ES-I3 (cell line): Measurements from ENCODE around the gene C1QTNF1.
"Not testable (repeated sequence)": the region's sequence is repeated elsewhere in the genome, so short reads cannot be mapped to it uniquely, and the experiment has no call there.

ENCODE experiments used
- H3K36me3 ChIP-seq: 2 replicates; pipeline ENCODE4 v1.6.1; 2013; ENCODE audit warnings: mild to moderate bottlenecking, low read length, control low read depth, moderate library complexity; ENCODE audit not compliant: insufficient read depth
- H3K4me1 ChIP-seq: 2 replicates; pipeline ENCODE4 v1.6.1; 2013; ENCODE audit warnings: mild to moderate bottlenecking, control low read depth, low read length; ENCODE audit not compliant: insufficient read depth
- H3K9ac ChIP-seq: 2 replicates; pipeline ENCODE4 v1.6.1; 2013; ENCODE audit warnings: low read depth, mild to moderate bottlenecking, low read length, moderate library complexity
- H3K9me3 ChIP-seq: 2 replicates; pipeline ENCODE4 v1.6.1; 2013; ENCODE audit warnings: mild to moderate bottlenecking, low read length, moderate library complexity; ENCODE audit not compliant: control insufficient read depth, insufficient read depth

The C1QTNF1 gene

DNA sequence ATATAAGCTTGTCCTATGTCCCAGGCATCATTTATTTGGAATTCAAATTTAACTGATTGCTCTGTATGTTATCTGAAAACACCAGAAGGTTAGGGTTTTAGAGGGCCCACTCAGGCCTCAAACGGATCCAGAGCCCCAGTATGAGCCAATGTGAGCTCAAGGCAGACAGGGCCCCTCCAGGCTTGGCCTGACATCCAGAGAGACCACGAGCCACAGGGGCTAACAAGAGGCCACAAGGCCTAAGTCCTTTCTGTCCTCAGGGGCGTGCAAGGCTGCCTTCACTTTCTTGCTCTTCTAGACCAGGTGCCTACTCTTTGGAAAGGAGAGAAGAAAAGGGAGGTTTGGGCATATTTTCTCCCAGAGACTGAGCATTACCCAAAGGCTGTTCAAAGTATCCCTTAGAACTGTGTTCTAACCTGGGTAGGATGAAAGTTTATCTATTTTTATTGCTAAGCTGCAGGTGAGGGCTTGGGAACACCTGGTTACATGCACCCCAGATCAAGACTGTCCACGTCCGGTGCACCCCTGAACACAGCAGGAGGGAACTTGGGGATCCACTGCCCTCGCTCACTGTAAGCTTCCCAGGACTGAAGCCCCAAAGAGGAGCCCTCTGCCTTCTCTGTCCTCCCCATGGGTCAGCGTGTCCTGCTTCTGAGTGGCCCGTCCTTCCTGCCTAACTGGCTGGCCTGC is 49.2 kb downstream of the C1QTNF1 start:
- 0 out of 2 replicates have a peak, but pooled peaks cover 1% of the 10 kb centered on the region for H3K36me3 ChIP-seq
- H3K9me3 ChIP-seq = no peaks in the 10 kb centered on the region
- H3K4me1 ChIP-seq = peaks cover 5% of the 10 kb centered on the region; the same call in 1 of the 2 replicates
- H3K9ac ChIP-seq = no peak overlapping the region

DNA sequence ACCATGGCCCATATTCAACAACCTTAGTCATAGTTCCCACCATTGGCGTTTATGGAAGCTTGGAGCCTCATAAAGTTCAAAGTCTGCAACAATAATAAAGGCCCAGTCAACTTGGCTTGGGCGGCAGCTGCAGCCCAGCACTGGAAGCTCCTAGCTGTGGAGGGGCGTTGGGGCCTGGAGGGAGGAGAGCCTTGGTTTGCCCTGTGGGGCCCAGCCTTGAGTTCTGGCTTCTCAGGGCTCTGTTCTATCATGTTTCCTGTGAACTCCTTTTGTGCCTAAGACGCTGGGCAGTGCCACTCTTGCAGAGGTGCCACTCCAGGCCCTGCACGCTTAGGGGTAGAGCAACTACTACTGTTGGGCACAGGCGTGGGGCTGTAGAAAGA is 49.7 kb downstream of the C1QTNF1 start:
- Histone ChIP-seq H3K9me3 (no peaks in the 10 kb centered on the region), H3K9ac (no peak overlapping the region), H3K36me3 (0 out of 2 replicates have a peak, but pooled peaks cover 4% of the 10 kb centered on the region), H3K4me1 (peaks cover 5% of the 10 kb centered on the region; the same call in 1 of the 2 replicates)

DNA sequence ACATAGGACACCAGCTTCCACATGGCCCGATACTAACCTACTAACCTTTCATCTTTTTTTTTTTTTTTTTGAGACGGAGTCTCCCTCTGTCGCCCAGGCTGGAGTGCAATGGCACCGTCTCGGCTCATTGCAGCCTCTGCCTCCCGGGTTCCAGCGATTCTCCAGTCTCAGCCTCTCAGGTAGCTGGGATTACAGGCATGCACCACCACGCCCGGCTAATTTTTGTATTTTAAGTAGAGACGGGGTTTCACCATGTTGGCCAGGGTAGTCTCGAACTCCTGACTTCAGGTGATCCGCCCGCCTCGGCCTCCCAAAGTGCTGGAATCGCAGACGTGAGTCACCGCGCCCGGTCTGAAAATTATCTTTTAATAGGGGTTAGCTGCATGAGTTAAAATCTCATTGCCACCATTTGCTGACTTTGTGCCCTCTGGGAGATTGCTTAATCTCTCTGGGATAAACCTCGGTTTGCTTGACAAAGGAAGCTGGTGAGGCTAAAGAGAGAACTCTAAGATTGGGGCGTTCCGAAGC is 50.2 kb downstream of the C1QTNF1 start:
- H3K4me1 ChIP-seq, H3K9me3 ChIP-seq, H3K36me3 ChIP-seq: not testable (repeated sequence)
- H3K9ac ChIP-seq = peak overlapping the region; percentile 41; the same call in 1 of the 2 replicates

DNA sequence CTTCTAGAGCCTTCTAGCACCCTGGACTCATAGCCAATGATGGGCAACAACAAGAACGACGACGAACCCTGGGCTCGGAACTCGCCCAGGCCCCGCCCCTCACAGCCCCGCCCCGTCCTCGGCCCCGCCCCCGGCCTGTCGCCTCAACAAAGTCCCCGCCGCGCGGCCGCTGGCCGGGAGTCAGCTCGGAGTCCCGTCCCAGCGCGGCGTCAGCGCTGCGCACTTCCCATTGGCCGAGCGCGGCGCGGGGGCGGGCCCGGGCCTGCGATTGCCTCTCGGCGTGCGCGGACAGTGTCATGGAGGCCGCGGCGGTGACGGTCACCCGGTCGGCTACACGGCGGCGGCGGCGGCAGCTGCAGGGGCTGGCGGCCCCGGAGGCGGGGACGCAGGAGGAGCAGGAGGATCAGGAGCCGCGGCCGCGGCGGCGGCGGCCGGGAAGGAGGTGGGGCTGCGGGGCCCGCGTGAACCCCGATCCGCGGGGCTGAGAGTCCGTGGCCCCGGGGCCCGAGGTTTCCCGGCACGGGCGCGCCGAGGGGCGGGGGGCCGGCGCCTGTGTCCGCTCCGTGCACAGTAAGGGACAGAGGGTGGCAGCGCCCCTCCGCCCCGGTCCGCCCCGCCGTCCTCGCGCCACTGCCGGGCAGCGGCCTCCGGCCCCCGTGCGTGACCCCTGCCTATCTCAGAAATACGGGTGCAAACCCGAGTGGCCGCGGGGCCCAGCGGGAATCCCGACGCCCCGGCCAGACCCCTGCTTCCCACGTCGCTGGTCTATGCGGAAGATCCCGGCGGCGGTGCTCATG is 50.9 kb downstream of the C1QTNF1 start, which contains the start of gene ENGASE:
TSS of gene ENGASE (plus strand) at position 176 of the 797 bp plus-strand sequence. CDS start at position 297, 121 bp downstream.
- H3K9me3 ChIP-seq = no peaks in the 10 kb centered on the region
- H3K4me1 ChIP-seq = peaks cover 5% of the 10 kb centered on the region; the same call in 1 of the 2 replicates
- peak within 1 kb of the TSS; percentile 79 for H3K9ac ChIP-seq
- H3K36me3 ChIP-seq = peaks cover 7% of the 10 kb centered on the region; the same call in 1 of the 2 replicates

DNA sequence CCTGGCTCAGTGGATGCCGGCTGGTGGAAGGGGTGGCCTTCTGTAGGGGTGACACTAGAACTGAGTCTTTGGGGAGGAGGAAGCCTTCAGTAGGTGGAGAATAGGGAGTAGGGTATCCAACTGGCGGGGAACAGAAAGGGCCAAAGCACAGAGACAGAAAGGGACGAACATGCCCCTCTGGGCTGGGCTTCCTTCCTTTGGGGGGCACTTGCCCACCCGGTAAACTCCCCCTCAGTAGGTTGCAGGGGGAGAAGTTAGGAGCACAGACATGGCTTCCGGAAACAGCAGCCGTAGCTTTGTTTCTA is 51.4 kb downstream of the C1QTNF1 start:
- Histone ChIP-seq H3K9ac (peak overlapping the region; percentile 79), H3K36me3 (peaks cover 7% of the 10 kb centered on the region; the same call in 1 of the 2 replicates), H3K9me3 (no peaks in the 10 kb centered on the region), H3K4me1 (peaks cover 5% of the 10 kb centered on the region; the same call in 1 of the 2 replicates)

DNA sequence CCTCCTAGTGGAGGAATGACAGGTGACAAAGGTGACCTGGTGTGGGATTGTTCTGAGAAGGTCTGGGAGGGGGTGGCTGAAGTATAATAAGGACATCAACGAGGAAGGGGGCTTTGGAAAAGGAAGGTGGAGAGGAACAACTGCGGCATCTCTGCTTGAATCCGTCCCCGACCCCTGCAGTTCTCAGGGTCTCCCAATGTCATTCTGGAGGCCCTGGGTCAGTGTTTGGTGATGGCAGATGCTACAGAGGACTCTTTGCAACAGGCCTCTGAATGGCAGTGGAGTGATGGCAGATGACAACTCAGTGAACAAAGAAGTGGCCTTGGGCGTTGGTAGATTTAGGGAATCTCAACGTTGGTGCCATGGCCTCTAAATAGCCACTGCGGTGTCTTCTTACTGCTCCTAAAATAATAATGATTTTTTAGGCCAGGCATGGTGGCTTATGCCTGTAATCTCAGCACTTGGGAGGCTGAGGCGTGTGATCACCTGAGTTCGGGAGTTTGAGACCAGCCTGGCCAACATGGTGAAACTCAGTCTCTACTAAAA is 52.0 kb downstream of the C1QTNF1 start:
- Histone ChIP-seq H3K9me3 (no peaks in the 10 kb centered on the region), H3K36me3 (peaks cover 7% of the 10 kb centered on the region; the same call in 1 of the 2 replicates), H3K9ac (peak overlapping the region; percentile 79; the same call in 1 of the 2 replicates), H3K4me1 (peaks cover 5% of the 10 kb centered on the region; the same call in 1 of the 2 replicates)

DNA sequence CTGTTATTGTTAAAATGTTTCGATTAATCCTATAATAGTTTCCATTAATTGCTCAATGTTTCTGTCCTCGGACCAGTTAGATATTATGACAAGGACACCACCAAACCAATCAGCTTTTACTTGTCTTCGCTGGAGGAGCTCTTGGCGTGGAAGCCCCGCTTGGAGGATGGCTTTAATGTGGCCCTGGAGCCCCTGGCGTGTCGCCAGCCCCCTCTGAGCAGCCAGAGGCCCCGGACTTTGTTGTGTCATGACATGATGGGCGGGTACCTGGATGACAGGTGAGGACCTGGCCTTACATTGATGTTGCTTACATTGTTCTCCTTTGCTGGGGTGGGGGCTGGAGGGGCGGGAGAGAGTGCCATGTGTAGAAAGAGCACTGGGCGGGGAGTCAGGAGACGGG is 53.6 kb downstream of the C1QTNF1 start:
- Histone ChIP-seq H3K9ac (no peak overlapping the region), H3K36me3 (peaks cover 7% of the 10 kb centered on the region; the same call in 1 of the 2 replicates)

DNA sequence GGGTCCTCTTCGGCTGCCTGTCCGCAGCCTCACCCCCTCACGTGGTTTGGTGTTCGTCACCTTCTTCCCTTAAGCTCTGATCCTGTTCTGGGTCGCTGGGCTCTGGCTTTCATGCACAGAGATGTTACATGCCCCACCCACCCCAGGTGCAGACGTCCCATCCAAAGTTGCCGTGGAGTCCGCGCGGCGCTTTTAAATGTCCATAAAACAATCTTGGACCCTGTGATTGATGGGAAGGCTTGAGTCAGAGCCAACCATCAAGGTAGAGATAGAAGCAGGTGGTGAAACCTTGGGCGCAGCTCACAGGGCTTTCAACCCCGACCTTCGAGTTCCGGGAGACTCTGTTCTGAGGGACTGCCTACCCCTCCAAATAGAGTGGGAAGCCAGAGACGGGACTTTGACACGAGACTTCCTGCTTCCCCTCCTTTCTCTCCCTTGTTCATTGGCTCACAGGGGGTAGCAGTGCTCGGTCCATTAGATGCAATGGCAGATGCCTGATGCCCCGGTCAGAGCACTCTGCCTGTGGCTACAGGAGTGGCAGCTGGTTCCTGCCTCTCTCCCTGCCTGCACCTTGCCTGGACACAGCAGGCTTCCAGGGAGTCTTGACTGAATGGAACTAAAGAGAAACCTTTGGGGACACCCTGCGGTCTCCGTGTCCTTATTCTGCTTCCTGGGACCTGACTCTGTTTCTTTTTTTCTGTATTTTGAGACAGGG is 54.7 kb downstream of the C1QTNF1 start:
- H3K9me3 ChIP-seq = no peaks in the 10 kb centered on the region
- H3K4me1 ChIP-seq = peaks cover 5% of the 10 kb centered on the region; the same call in 1 of the 2 replicates
- H3K36me3 ChIP-seq = peaks cover 7% of the 10 kb centered on the region
- no peak overlapping the region for H3K9ac ChIP-seq

More for the DNA sequence above, 53.6 kb downstream of the C1QTNF1 start:
- Histone ChIP-seq H3K4me1 (peaks cover 5% of the 10 kb centered on the region; the same call in 1 of the 2 replicates), H3K9me3 (no peaks in the 10 kb centered on the region)

DNA sequence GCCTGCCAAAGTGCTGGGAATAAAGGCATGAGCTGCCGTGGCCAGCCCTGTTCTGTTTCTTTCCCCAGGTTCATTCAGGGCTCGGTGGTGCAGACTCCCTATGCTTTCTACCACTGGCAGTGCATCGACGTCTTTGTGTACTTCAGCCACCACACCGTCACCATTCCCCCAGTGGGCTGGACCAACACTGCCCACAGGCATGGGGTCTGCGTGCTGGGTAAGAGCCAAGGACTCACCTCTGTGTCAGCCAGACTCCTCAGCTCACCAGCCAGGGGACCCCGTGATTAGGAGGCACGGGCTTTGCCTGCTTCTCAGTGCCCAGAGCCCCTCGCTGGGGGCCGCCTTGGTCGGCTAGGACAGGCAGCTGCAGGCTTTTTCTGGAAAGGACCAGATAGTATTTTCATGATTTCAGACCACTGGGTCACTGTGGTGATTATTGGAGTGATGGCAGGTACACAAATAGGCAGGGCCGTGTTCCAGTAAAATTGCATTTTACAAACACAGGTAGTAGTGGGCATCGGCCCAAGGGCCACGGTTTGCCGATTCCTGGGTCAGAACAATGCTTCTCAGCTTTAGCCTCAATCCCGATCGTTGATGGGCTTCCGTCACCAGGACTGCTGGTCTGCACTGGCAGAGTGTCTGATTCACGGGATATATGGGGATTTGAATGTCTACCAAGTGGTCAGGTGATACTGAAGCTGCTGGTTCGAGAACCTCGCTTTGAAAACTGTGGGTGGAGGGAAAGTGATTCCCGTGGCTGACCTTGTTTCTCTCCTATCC is 55.6 kb downstream of the C1QTNF1 start:
- Histone ChIP-seq H3K36me3 (peaks cover 7% of the 10 kb centered on the region), H3K9ac (no peak overlapping the region), H3K4me1 (peaks cover 5% of the 10 kb centered on the region; the same call in 1 of the 2 replicates), H3K9me3 (no peaks in the 10 kb centered on the region)

DNA sequence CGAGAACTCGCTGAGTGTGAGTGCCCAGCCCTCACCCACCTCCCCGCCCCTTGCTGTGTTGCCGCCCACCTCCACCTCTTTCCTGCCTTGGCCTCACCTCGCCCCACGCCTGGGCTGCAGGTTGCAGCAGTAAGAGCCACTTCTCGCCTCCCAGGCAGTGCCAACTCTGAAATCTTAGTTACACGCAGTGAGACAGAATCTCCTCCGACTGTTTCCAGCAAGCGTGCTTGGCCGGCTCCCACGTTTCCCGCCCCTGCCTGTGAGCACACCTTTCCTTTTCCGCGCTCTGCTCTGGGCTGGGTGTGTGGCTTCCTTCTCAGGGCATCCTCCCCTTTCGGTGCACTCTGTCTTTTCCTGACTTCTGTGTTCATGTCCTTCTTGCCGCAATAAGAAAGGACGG is 56.4 kb downstream of the C1QTNF1 start:
- H3K4me1 ChIP-seq = peaks cover 5% of the 10 kb centered on the region; the same call in 1 of the 2 replicates
- no peak overlapping the region for H3K9ac ChIP-seq
- peaks cover 7% of the 10 kb centered on the region for H3K36me3 ChIP-seq
- no peaks in the 10 kb centered on the region for H3K9me3 ChIP-seq

DNA sequence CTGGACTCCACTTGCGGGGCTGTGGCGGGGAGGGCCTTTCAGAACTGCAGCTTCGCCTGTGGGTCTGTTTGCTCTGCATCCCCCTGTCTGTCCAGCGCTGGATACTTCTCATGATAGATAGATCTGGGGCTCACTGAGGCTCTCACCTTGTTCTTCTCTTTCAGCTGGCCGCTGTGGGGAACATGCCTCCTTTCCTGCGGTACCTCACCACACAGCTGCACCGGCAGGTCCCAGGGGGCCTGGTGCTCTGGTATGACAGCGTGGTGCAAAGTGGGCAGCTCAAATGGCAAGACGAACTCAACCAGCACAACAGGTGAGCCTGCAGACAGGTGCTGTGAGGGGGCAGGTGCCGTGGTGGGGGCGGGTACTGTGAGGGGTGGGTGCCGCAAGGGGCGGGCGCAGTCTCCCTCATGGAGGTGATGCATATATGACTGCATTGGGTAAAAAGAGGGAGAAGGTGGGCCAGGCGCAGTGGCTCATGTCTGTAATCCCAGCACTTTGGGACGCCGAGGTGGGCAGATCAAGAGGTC is 56.9 kb downstream of the C1QTNF1 start:
- no peaks in the 10 kb centered on the region for H3K4me1 ChIP-seq
- H3K9me3 ChIP-seq = no peaks in the 10 kb centered on the region
- H3K9ac ChIP-seq = no peak overlapping the region
- peaks cover 7% of the 10 kb centered on the region for H3K36me3 ChIP-seq

DNA sequence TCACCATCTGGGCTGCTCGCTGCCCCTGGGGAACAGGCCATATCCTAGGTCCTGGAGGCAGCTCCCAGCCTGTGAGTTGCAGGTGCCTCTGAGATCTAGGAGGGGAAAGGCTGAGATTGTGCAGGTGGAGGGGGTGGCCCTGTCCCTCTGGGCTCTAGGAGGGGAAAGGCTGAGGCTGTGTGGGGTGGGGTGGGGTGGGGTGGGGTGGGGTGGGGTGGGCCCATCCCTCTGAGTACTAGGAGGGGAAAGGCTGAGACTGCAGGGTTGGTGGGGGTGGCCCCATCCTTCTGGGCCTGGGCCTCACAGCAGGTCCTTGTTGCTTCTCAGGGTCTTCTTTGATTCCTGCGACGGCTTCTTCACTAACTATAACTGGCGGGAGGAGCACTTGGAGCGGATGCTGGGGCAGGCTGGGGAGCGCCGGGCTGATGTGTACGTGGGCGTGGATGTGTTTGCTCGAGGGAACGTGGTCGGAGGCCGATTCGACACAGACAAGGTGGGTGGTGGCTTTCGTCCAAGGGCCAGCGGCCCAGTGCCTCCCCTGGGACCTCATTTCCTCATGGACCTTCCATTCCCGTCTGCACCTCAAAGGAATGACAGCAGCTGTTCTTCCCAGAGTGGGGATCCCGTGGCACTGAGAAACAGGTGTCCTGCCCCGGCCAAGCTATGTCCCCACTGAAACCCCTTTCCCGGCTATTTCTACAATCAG is 57.8 kb downstream of the C1QTNF1 start:
- no peak overlapping the region for H3K9ac ChIP-seq
- peaks cover 7% of the 10 kb centered on the region for H3K36me3 ChIP-seq
- no peaks in the 10 kb centered on the region for H3K4me1 ChIP-seq
- no peaks in the 10 kb centered on the region for H3K9me3 ChIP-seq
